Esophagus squamous epithelium (tissue), 4 donors: Measurements from ENCODE around the gene EHD4.

ENCODE experiments used
- CTCF ChIP-seq, 6 experiments: fragments of 450-650 bp in 4 of 6; fragments of 200-600 bp in 2 of 6; sonication (generic) in 2 of 6; IDR thresholded peaks; one replicate each; pipeline ENCODE4 v1.5.1; 2016 to 2019; ENCODE audit warnings: antibody characterized with exemption in 6 of 6, mild to moderate bottlenecking in 4 of 6, moderate library complexity in 4 of 6
- POLR2A ChIP-seq, 4 donors: fragments of 450-650 bp; IDR thresholded peaks; one replicate each; pipeline ENCODE4 v1.6.1; 2017; ENCODE audit warnings: antibody characterized with exemption in 4 of 4, mild to moderate bottlenecking in 4 of 4, moderate library complexity in 3 of 4

- TF ChIP-seq POLR2A (IDR thresholded peaks at IDR 0.05) (no peak), CTCF (IDR thresholded peaks at IDR 0.05) (no peak)
These were observed 90.3 kb downstream of the EHD4 start for GRCh38 chr15:41881920-41882688.
